GM21526 (cell line): ENCODE results near the gene NDP.
"Not testable (repeated sequence)": the region's sequence is repeated elsewhere in the genome, so short reads cannot be mapped to it uniquely, and the experiment has no call there.

ENCODE experiments used
- ATAC-seq: cut with Tn5 transposase; IDR thresholded peaks from one replicate; pipeline ENCODE4 v1.9.1; 2021; ENCODE audit warnings: moderate library complexity; ENCODE audit not compliant: unreplicated experiment, low FRiP score

The NDP gene

GRCh38 chrX:43971966-43972961, 926 bp downstream of the NDP start:
- no peak for ATAC-seq

- ATAC-seq, result no peak
Measured at GRCh38 chrX:43970528-43970927, 2.7 kb downstream of the NDP start.

GRCh38 chrX:43969504-43970501, 3.4 kb downstream of the NDP start:
- ATAC-seq, result no peak

- no peak for ATAC-seq
Measured at GRCh38 chrX:43968359-43968781, 4.8 kb downstream of the NDP start.

- no peak for ATAC-seq
Measured at GRCh38 chrX:43964936-43965335, 8.3 kb downstream of the NDP start.

GRCh38 chrX:43963726-43964125, 9.5 kb downstream of the NDP start:
- ATAC-seq, result no peak

- no peak for ATAC-seq
Measured at GRCh38 chrX:43962636-43963035, 10.6 kb downstream of the NDP start.

- no peak for ATAC-seq
Measured at GRCh38 chrX:43961699-43962098, 11.5 kb downstream of the NDP start.

- ATAC-seq, result peak; percentile 83
Measured at GRCh38 chrX:43958529-43958928, 14.7 kb downstream of the NDP start.

- ATAC-seq, result no peak
Measured at GRCh38 chrX:43956034-43956433, 17.2 kb downstream of the NDP start.

GRCh38 chrX:43953218-43953617, 20.0 kb downstream of the NDP start:
- ATAC-seq, result no peak

GRCh38 chrX:43949669-43950068, 23.5 kb downstream of the NDP start:
- no peak for ATAC-seq

GRCh38 chrX:43940816-43941474, 32.2 kb downstream of the NDP start:
- ATAC-seq, result no peak

GRCh38 chrX:43939187-43939926, 33.8 kb downstream of the NDP start:
- no peak for ATAC-seq

GRCh38 chrX:43922032-43922431, 51.2 kb downstream of the NDP start:
- ATAC-seq, result not testable (repeated sequence)

- not testable (repeated sequence) for ATAC-seq
Measured at GRCh38 chrX:43910772-43911171, 62.4 kb downstream of the NDP start.

- ATAC-seq, result no peak
Measured at GRCh38 chrX:43910012-43910411, 63.2 kb downstream of the NDP start.

- ATAC-seq, result no peak
Measured at GRCh38 chrX:43909141-43909540, 64.0 kb downstream of the NDP start.

- no peak for ATAC-seq
Measured at GRCh38 chrX:43899878-43900815, 73.0 kb downstream of the NDP start.
